ENCODE results near the gene RPL36A. TPM values are rescaled to one million over a fixed set of nuclear protein-coding genes. Genes with fewer than 3 reads are reported as not detected.

RPL36A gene
- total and polyA plus RNA-seq, 2 of the 13 experiments (the other 11 are each of a cell fraction or from before 2014, with no cell fraction given), result 1,152 to 1,716 TPM

GRCh38 chrX:101390664-101391525, at the start of gene RPL36A (continued):
- TF ChIP-seq ZBTB49 (CRISPR knock-in tag; IDR thresholded peaks at IDR 0.05; ENCODE audit: borderline replicate concordance), result no peak
- peak; percentile 67; the same call in 1 of the 2 replicates for TF ChIP-seq THAP9 (CRISPR knock-in tag; IDR thresholded peaks at IDR 0.05; ENCODE audit: borderline replicate concordance)
- no peak for TF ChIP-seq CBX1 (IDR thresholded peaks at IDR 0.05; ENCODE audit: low read depth)
- TF ChIP-seq XRCC5 (optimal IDR thresholded peaks at IDR 0.05; ENCODE audit: low read length), result peak; percentile 80
- TF ChIP-seq, protein P1, sequence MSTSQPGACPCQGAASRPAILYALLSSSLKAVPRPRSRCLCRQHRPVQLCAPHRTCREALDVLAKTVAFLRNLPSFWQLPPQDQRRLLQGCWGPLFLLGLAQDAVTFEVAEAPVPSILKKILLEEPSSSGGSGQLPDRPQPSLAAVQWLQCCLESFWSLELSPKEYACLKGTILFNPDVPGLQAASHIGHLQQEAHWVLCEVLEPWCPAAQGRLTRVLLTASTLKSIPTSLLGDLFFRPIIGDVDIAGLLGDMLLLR (CRISPR knock-in tag; IDR thresholded peaks at IDR 0.05), result no peak
- TF ChIP-seq ZNF614 (CRISPR knock-in tag; IDR thresholded peaks at IDR 0.05; ENCODE audit: borderline replicate concordance), result 0 out of 2 replicates have a peak, but pooled peaks have one; percentile 28
- peak; percentile 83 for TF ChIP-seq ELF3 (CRISPR knock-in tag; IDR thresholded peaks at IDR 0.05)
- no peak for TF ChIP-seq NPAS2 (CRISPR knock-in tag; IDR thresholded peaks at IDR 0.05; ENCODE audit: borderline replicate concordance)
- TF ChIP-seq SMC3 (IDR thresholded peaks at IDR 0.05; ENCODE audit: low read length), result no peak
- peak; percentile 29; the same call in 1 of the 2 replicates for TF ChIP-seq ZNF788 (CRISPR knock-in tag; IDR thresholded peaks at IDR 0.05; ENCODE audit: borderline replicate concordance)
- peak; percentile 36 for TF ChIP-seq MED8 (CRISPR knock-in tag; IDR thresholded peaks at IDR 0.05; ENCODE audit: insufficient replicate concordance)
- peak; percentile 11 for TF ChIP-seq YY1 (IDR thresholded peaks at IDR 0.05; ENCODE audit: insufficient read depth, insufficient replicate concordance, low read depth, low read length)
- TF ChIP-seq NRL (CRISPR knock-in tag; IDR thresholded peaks at IDR 0.05; ENCODE audit: borderline replicate concordance), result peak; percentile 36; the same call in 1 of the 2 replicates
- peak; percentile 14; the same call in 1 of the 2 replicates for TF ChIP-seq CHD2 (IDR thresholded peaks at IDR 0.05; ENCODE audit: low read depth, low read length)
- TF ChIP-seq ARID5B (CRISPR knock-in tag; IDR thresholded peaks at IDR 0.05), result peak; percentile 35; the same call in 1 of the 2 replicates
